Heart right ventricle (tissue), 16 donors: Measurements from ENCODE around the gene ARL10. TPM values are rescaled to one million over a fixed set of nuclear protein-coding genes. Genes with fewer than 3 reads are reported as not detected.
"Not testable (repeated sequence)": the region's sequence is repeated elsewhere in the genome, so short reads cannot be mapped to it uniquely, and the experiment has no call there.

ENCODE experiments used
- ATAC-seq, 8 donors: fragments of 200-7000 bp; cut with Tn5 transposase; one replicate each; pipeline ENCODE4 v1.9.1; 2020; ENCODE audit warnings: mild to moderate bottlenecking in 8 of 8, moderate library complexity in 8 of 8, moderate number of reproducible peaks in 1 of 8
- DNase-seq, 2 donors: peaks; one replicate each; pipeline ENCODE4 v3.0.0-alpha.2; 2020
- H3K27ac ChIP-seq, 10 donors: fragments of 200-600 bp; sonication (generic) in 2 of 10; one replicate each; pipeline versions ENCODE4 v1.5.0 to v1.8.0; 2020 to 2022; ENCODE audit warnings: mild to moderate bottlenecking in 3 of 10
- H3K27me3 ChIP-seq, 7 donors: fragments of 200-600 bp; one replicate each; pipeline ENCODE4 v1.8.0; 2021 to 2022; ENCODE audit warnings: mild to moderate bottlenecking in 2 of 7
- H3K36me3 ChIP-seq, 9 donors: fragments of 200-600 bp; sonication (generic) in 1 of 9; one replicate each; pipeline versions ENCODE4 v1.5.0 to v1.8.0; 2020 to 2022; ENCODE audit warnings: mild to moderate bottlenecking in 2 of 9
- H3K4me1 ChIP-seq, 9 donors: fragments of 200-600 bp; sonication (generic) in 1 of 9; one replicate each; pipeline versions ENCODE4 v1.5.0 to v1.8.0; 2020 to 2022; ENCODE audit warnings: mild to moderate bottlenecking in 4 of 9
- H3K4me3 ChIP-seq, 10 donors: fragments of 200-600 bp; sonication (generic) in 2 of 10; one replicate each; pipeline versions ENCODE4 v1.5.0 to v1.8.0; 2020 to 2022; ENCODE audit warnings: mild to moderate bottlenecking in 7 of 10, moderate library complexity in 2 of 10
- H3K9me3 ChIP-seq, 11 donors: fragments of 200-600 bp in 10 of 11; sonication (generic) in 2 of 11; one replicate each; pipeline versions ENCODE4 v1.5.0 to v1.8.0; 2013 to 2022; ENCODE audit warnings: mild to moderate bottlenecking in 2 of 11, control low read depth in 1 of 11, moderate library complexity in 1 of 11
- CTCF ChIP-seq, 9 donors: fragments of 200-600 bp; sonication (generic) in 2 of 9; IDR thresholded peaks; one replicate each; pipeline versions ENCODE4 v1.5.0 to v1.8.0; 2021 to 2022; ENCODE audit warnings: antibody characterized with exemption in 9 of 9, mild to moderate bottlenecking in 5 of 9, moderate library complexity in 1 of 9
- WGBS, 2 donors: extraction: QIAGEN DNeasy Blood & Tissue Kit; methylation state at CpG; one replicate each; pipeline ENCODE4 v1.1.7; 2013; ENCODE audit warnings: inconsistent platforms in 1 of 2; 5-methylcytosine and 5-hydroxymethylcytosine counted together
- intact Hi-C, 10 donors: fragments of 100-400 bp; cut with DNase I; formaldehyde crosslinking; loops; one replicate each; pipeline versions ENCODE4 v1.11.1 to v1.14.2; 2022
- polyA plus RNA-seq, 2 donors: library from polyadenylated mRNA; stranded (reverse); fragments of 200-250 nt; gene quantifications; one replicate each; pipeline ENCODE4 v1.2.3, GENCODE V29; 2013
- total RNA-seq, 10 donors: library from RNA; stranded (reverse); fragmentation: NEBNext Ultra II Directional in 3 of 10; extraction: Animal tissue kit (Norgen Biotek cat#: 25700) in 3 of 10; gene quantifications; one replicate each; pipeline versions ENCODE4 v1.2.1 to v1.2.4, GENCODE V29; 2021 to 2023
- donor health status: Arrhythmogenic right ventricular cardiomyopathy.
- donor health status: ischemic (EF 13 %, LVEDD 7.1; RV severe dilation, severe dysfunction).
- donor health status: healthy with polysubstance abuse.
- donor health status: DM: no; HTN: yes; CAD: no.
- donor health status: DM: no; HTN: no; CAD: no.
- donor health status: ischemic (EF 25% LVEDD 6.9; RV normal size, moderate dysfunction).
- donor health status: ischemic (EF 25% LVEDD 5.7; RV mildly dilated, moderate dysfunction).
- donor health status: healthy.
- donor health status: DM: yes; HTN: yes; CAD: no.
- donor health status: Ischemic cardiomyopathy.
- donor health status: ischemic (EF 35%, LVEDD 5.7; RV mildly dilated, moderate dysfunction).
- donor health status: nonischemic (EF 11% LVEDD 7.7; RV severe dilation, severe dysfunction).
- donor health status: DM: yes; HTN: yes; CAD: no.
- donor health status: PGD.
- donor health status: ischemic (EF 29% LVEDD 5.4; RV normal size, mild dysfunction).
- donor health status: nonischemic (EF 23%, LVEDD 6.1; RV moderate dilation, normal function).

Gene ARL10
- total and polyA plus RNA-seq, 12 donors, result 1.5 to 12.3 (median 6.7) TPM

- peak overlapping the region in 8 of 10 donors; percentile 14 to 79 (median 58) for H3K27ac ChIP-seq
- TF ChIP-seq CTCF (IDR thresholded peaks at IDR 0.05), result no peak
- intact Hi-C loops, result no loop called here
- H3K4me3 ChIP-seq, result no peak overlapping the region
- H3K27me3 ChIP-seq, result no peaks in the 10 kb centered on the region
- H3K4me1 ChIP-seq, result peaks cover under 1 to 48% (median 39%) of the 10 kb centered on the region in 9 donors
- 57 to 74% methylated on average over 6 of the region's 6 CpGs for WGBS, 2 donors
- H3K36me3 ChIP-seq, result peaks cover 0 to 86% (median 28%) of the 10 kb centered on the region in 9 donors
- DNase-seq, result peak in 1 of 2 donors; percentile 29
- peak in 7 of 8 donors; percentile 49 to 70 (median 52) for ATAC-seq
- no peaks in the 10 kb centered on the region for H3K9me3 ChIP-seq
These were observed 42.4 kb downstream of the ARL10 start for GRCh38 chr5:176407456-176408251.

- Histone ChIP-seq H3K4me1 (peaks cover 6 to 48% (median 41%) of the 10 kb centered on the region in 9 donors), H3K36me3 (peaks cover 0 to 86% (median 28%) of the 10 kb centered on the region in 9 donors), H3K27ac (peak overlapping the region in 7 of 10 donors; percentile 43 to 79 (median 57))
- H3K27me3 ChIP-seq, intact Hi-C loops, ATAC-seq, DNase-seq, H3K9me3 ChIP-seq, H3K4me3 ChIP-seq: not testable (repeated sequence)
- WGBS, 2 donors, result 76 to 86% methylated on average over 10 of the region's 10 CpGs
These were observed 42.9 kb downstream of the ARL10 start for GRCh38 chr5:176408252-176408573.

- Histone ChIP-seq H3K36me3 (peaks cover 0 to 83% (median 28%) of the 10 kb centered on the region in 9 donors), H3K4me1 (peaks cover 10 to 49% (median 44%) of the 10 kb centered on the region in 9 donors), H3K27me3 (no peaks in the 10 kb centered on the region), H3K9me3 (no peaks in the 10 kb centered on the region), H3K27ac (peak overlapping the region in 7 of 10 donors; percentile 43 to 79 (median 57)), H3K4me3 (no peak overlapping the region)
- TF ChIP-seq CTCF (IDR thresholded peaks at IDR 0.05), result no peak
- WGBS, 2 donors, result 89 to 97% methylated on average over 5 of the region's 5 CpGs
- intact Hi-C loops, result no loop called here
- ATAC-seq (no peak), DNase-seq (no peak)
These were observed 43.3 kb downstream of the ARL10 start for GRCh38 chr5:176408590-176408989.

- TF ChIP-seq CTCF (IDR thresholded peaks at IDR 0.05), result no peak
- Histone ChIP-seq H3K36me3 (peaks cover 0 to 71% (median 28%) of the 10 kb centered on the region in 9 donors), H3K4me3 (no peak overlapping the region), H3K4me1 (peaks cover 17 to 60% (median 56%) of the 10 kb centered on the region in 9 donors), H3K27ac (no peak overlapping the region), H3K27me3 (no peaks in the 10 kb centered on the region), H3K9me3 (no peaks in the 10 kb centered on the region)
- WGBS, 2 donors, result 86 to 93% methylated on average over 4 of the region's 4 CpGs
- no peak for DNase-seq
- ATAC-seq, result no peak
- intact Hi-C loops, result loop anchor here in 7 of 10 donors (10.0 kb wide), 4 partner anchors 125 to 535 kb away; partner anchors contain the start of genes RNF44 (in 5 of the 7) and CDHR2 (in 1 of the 7)
These were observed 44.5 kb downstream of the ARL10 start for GRCh38 chr5:176409765-176410164.
